PC-9 (cell line): Measurements from ENCODE around the gene RUNX2. TPM values are rescaled to one million over a fixed set of nuclear protein-coding genes. Genes with fewer than 3 reads are reported as not detected.

Experiments
- BruUV-seq: library from RNA; stranded (reverse); fragments of 400-500 nt; replicated peaks from 2 replicates; lab custom pipeline; 2021; lab: Mats Ljungman, UMichigan
- CTCF ChIA-PET: fragments of 300-600 bp; sonication (Branson Sonifier 250); formaldehyde crosslinking; loops from one replicate; lab custom pipeline; 2022; ENCODE audit warnings: antibody characterized with exemption; lab: Charles Lee
- POLR2A ChIA-PET: fragments of 300-600 bp; sonication (Branson Sonifier 250); formaldehyde crosslinking; loops from one replicate; lab custom pipeline; 2022; ENCODE audit warnings: antibody characterized with exemption; ENCODE audit not compliant: unreplicated experiment; lab: Charles Lee
- DNase-seq, 2 experiments: peaks; one replicate each; pipeline versions ENCODE4 v3.0.0 to v3.0.0-alpha.2; 2015 to 2022; ENCODE audit warnings: mixed read lengths in 1 of 2
- H2AFZ ChIP-seq: fragments of 200-600 bp; sonication (generic); 2 replicates; pipeline ENCODE4 v1.8.1; 2017; ENCODE audit warnings: antibody characterized with exemption
- H3F3A ChIP-seq: fragments of 200-600 bp; sonication (generic); 2 replicates; pipeline ENCODE4 v1.8.1; 2017; ENCODE audit warnings: antibody characterized with exemption, mild to moderate bottlenecking, low read depth; ENCODE audit not compliant: insufficient read depth
- H3K27ac ChIP-seq: fragments of 200-600 bp; sonication (generic); 2 replicates; pipeline ENCODE4 v1.6.1; 2016; ENCODE audit warnings: mixed run types
- H3K27me3 ChIP-seq: fragments of 200-600 bp; sonication (generic); 2 replicates; pipeline ENCODE4 v1.6.1; 2016; ENCODE audit warnings: low read depth, mixed run types; ENCODE audit not compliant: insufficient read depth
- H3K36me3 ChIP-seq: fragments of 200-600 bp; sonication (generic); 2 replicates; pipeline ENCODE4 v1.6.1; 2016; ENCODE audit warnings: low read depth, mixed run types
- H3K4me1 ChIP-seq: fragments of 200-600 bp; sonication (generic); replicated peaks from 2 replicates; pipeline ENCODE4 v1.6.1; 2016; ENCODE audit warnings: mixed run types; ENCODE audit not compliant: insufficient read depth
- H3K4me2 ChIP-seq: fragments of 200-600 bp; sonication (generic); 2 replicates; pipeline ENCODE4 v1.6.1; 2017; ENCODE audit warnings: mixed run types
- H3K4me3 ChIP-seq: fragments of 200-600 bp; sonication (generic); 2 replicates; pipeline ENCODE4 v1.6.1; 2016; ENCODE audit warnings: mixed run types
- H3K79me2 ChIP-seq: fragments of 200-600 bp; sonication (generic); 2 replicates; pipeline ENCODE4 v1.6.1; 2017; ENCODE audit warnings: low read depth, mixed run types
- H3K9me2 ChIP-seq: fragments of 200-600 bp; sonication (generic); 2 replicates; pipeline ENCODE4 v1.8.1; 2017; ENCODE audit warnings: mild to moderate bottlenecking; ENCODE audit not compliant: insufficient read depth
- H3K9me3 ChIP-seq: fragments of 200-600 bp; sonication (generic); 2 replicates; pipeline ENCODE4 v1.8.1; 2016; ENCODE audit warnings: low read depth; ENCODE audit not compliant: insufficient read depth
- H4K20me1 ChIP-seq: fragments of 200-600 bp; sonication (generic); 2 replicates; pipeline ENCODE4 v1.8.1; 2017; ENCODE audit not compliant: insufficient read depth
- EZH2 ChIP-seq: fragments of 200-600 bp; sonication (generic); IDR thresholded peaks from 2 replicates; pipeline ENCODE4 v1.8.0; 2017; ENCODE audit warnings: antibody characterized with exemption, low read depth
- intact Hi-C: fragments of 100-400 bp; cut with micrococcal nuclease; formaldehyde crosslinking; loops from one replicate; pipeline ENCODE4 v1.10.0; 2022; ENCODE audit not compliant: unreplicated experiment
- total RNA-seq: library from RNA; stranded (reverse); gene quantifications from 2 replicates; pipeline ENCODE4 v1.2.3, GENCODE V29; 2021
- TF ChIP-seq, protein P1 (sequence below): fragments of 200-600 bp; sonication (generic); conservative IDR thresholded peaks from 2 replicates; pipeline ENCODE4 v1.6.1; 2017; ENCODE audit warnings: mixed run types, antibody characterized with exemption, mild to moderate bottlenecking, moderate library complexity

Gene RUNX2
- total RNA-seq, 1 experiment from 2014 or later = 12.5 TPM

DNA sequence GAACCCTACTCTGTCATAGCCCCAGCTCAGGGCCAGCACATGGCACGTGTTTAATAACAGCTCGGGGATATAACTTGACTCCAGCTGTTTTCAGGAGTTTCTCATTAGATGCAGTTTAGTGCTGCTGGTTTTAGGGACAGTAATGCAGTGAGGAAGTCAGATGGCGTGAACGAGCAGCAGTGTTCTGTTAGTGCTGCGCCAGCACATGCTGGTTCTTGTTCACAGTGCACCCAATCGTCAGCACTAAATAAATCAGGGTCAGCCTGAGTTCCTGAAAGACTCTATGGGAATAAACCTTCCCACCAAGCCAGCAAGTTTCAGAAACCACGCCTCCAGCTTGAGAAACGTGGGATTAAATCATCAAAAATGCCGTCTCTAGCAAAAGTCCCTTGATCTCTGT, 285.5 kb downstream of the RUNX2 start:
- H3K9me3 ChIP-seq = 0 out of 2 replicates have a peak, but pooled peaks cover 4% of the 10 kb centered on the region
- peaks cover 19% of the 10 kb centered on the region for H3F3A ChIP-seq
- H3K27ac ChIP-seq = no peak overlapping the region
- no peaks in the 10 kb centered on the region for H4K20me1 ChIP-seq
- no peak overlapping the region for H2AFZ ChIP-seq
- no peak overlapping the region for H3K4me3 ChIP-seq
- intact Hi-C loops = no loop called here
- CTCF ChIA-PET = interaction anchor here (0.7 kb wide), 1 partner anchor 12 kb away, joined by 3 read pairs; no protein-coding TSS in a partner anchor
- POLR2A ChIA-PET = no interaction called here
- H3K4me2 ChIP-seq = no peak overlapping the region
- TF ChIP-seq, protein P1, sequence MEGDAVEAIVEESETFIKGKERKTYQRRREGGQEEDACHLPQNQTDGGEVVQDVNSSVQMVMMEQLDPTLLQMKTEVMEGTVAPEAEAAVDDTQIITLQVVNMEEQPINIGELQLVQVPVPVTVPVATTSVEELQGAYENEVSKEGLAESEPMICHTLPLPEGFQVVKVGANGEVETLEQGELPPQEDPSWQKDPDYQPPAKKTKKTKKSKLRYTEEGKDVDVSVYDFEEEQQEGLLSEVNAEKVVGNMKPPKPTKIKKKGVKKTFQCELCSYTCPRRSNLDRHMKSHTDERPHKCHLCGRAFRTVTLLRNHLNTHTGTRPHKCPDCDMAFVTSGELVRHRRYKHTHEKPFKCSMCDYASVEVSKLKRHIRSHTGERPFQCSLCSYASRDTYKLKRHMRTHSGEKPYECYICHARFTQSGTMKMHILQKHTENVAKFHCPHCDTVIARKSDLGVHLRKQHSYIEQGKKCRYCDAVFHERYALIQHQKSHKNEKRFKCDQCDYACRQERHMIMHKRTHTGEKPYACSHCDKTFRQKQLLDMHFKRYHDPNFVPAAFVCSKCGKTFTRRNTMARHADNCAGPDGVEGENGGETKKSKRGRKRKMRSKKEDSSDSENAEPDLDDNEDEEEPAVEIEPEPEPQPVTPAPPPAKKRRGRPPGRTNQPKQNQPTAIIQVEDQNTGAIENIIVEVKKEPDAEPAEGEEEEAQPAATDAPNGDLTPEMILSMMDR = no peak
- no peak for TF ChIP-seq EZH2
- no TSS peak for BruUV-seq
- H3K36me3 ChIP-seq = no peaks in the 10 kb centered on the region
- H3K27me3 ChIP-seq = no peaks in the 10 kb centered on the region
- no peaks in the 10 kb centered on the region for H3K9me2 ChIP-seq
- no peaks in the 10 kb centered on the region for H3K79me2 ChIP-seq
- peaks cover 45% of the 10 kb centered on the region for H3K4me1 ChIP-seq
- DNase-seq = no peak

DNA sequence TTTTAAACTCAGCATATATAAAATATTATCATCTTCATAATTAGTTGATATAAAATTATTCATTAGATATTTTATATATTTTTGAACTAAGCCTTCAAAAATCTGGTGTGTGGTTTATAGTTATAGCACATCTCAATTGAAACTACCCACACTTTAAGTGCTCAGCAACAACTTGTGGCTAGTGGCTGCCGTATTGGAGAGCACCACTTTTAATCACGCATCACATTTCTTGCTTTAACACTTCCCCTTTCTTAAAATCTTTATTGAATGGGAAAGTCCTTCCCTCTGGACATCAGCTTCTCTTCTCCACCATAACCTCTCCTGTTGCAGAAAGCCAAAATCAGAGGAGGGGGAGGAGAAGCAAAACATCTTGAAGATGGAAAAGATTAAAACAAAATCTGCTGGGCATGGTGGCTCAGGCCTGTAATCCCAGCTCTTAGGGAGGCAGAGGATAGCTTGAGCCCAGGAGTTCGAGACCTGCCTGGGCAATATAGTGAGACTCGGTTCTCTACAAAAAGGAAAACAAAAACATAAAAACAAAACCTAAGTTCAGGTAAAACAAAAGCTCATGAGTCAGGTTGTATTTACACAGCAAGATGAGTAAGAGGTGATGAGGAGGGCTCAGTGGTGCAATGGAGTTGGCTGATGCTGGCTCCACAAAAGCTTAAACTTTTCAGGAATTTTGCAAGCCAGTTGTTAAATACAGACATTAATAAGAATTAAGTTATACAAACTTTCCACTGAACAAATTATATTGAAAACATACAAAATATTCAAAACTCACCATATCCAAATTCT, 286.6 kb downstream of the RUNX2 start:
- peak overlapping the region; percentile 45 for H3K27ac ChIP-seq
- peak overlapping the region; percentile 44 for H3K4me2 ChIP-seq

GRCh38 chr6:45616209-45616608, 288.1 kb downstream of the RUNX2 start:
- Histone ChIP-seq H2AFZ (no peak overlapping the region), H3K4me2 (no peak overlapping the region), H3K27me3 (no peaks in the 10 kb centered on the region), H3K9me3 (0 out of 2 replicates have a peak, but pooled peaks cover 4% of the 10 kb centered on the region), H3F3A (peaks cover 8% of the 10 kb centered on the region; the same call in 1 of the 2 replicates), H3K9me2 (no peaks in the 10 kb centered on the region), H3K4me1 (peaks cover 20% of the 10 kb centered on the region), H3K36me3 (no peaks in the 10 kb centered on the region), H4K20me1 (no peaks in the 10 kb centered on the region; the same call in 1 of the 2 replicates), H3K4me3 (no peak overlapping the region), H3K27ac (no peak overlapping the region), H3K79me2 (no peaks in the 10 kb centered on the region)
- TF ChIP-seq, protein P1 = no peak
- no peak for TF ChIP-seq EZH2
- intact Hi-C loops = no loop called here
- POLR2A ChIA-PET = no interaction called here
- CTCF ChIA-PET = no interaction called here
- no TSS peak for BruUV-seq
- no peak for DNase-seq

More for the DNA sequence above, 286.6 kb downstream of the RUNX2 start:
- TF ChIP-seq EZH2 = no peak
- TF ChIP-seq, protein P1 = no peak
- CTCF ChIA-PET = no interaction called here
- DNase-seq = peak in 1 of 2 experiments; percentile 72
- Histone ChIP-seq H3K36me3 (no peaks in the 10 kb centered on the region), H3K27me3 (no peaks in the 10 kb centered on the region), H3K9me2 (no peaks in the 10 kb centered on the region), H3K9me3 (0 out of 2 replicates have a peak, but pooled peaks cover 4% of the 10 kb centered on the region), H2AFZ (no peak overlapping the region), H3K4me1 (peaks cover 34% of the 10 kb centered on the region), H3F3A (peaks cover 9% of the 10 kb centered on the region), H3K79me2 (no peaks in the 10 kb centered on the region), H4K20me1 (no peaks in the 10 kb centered on the region), H3K4me3 (no peak overlapping the region)
- intact Hi-C loops = no loop called here
- no TSS peak for BruUV-seq
- POLR2A ChIA-PET = interaction anchor here (0.7 kb wide), 1 partner anchor 9 kb away, joined by 12 read pairs; no protein-coding TSS in a partner anchor
